Heart right ventricle (tissue), 16 donors: Measurements from ENCODE around the gene RXRA. TPM values are rescaled to one million over a fixed set of nuclear protein-coding genes. Genes with fewer than 3 reads are reported as not detected.

Experiments
- ATAC-seq, 8 donors: fragments of 200-7000 bp; cut with Tn5 transposase; one replicate each; pipeline ENCODE4 v1.9.1; 2020; ENCODE audit warnings: mild to moderate bottlenecking in 8 of 8, moderate library complexity in 8 of 8, moderate number of reproducible peaks in 1 of 8
- DNase-seq, 2 donors: peaks; one replicate each; pipeline ENCODE4 v3.0.0-alpha.2; 2020
- H3K27ac ChIP-seq, 10 donors: fragments of 200-600 bp; sonication (generic) in 2 of 10; one replicate each; pipeline versions ENCODE4 v1.5.0 to v1.8.0; 2020 to 2022; ENCODE audit warnings: mild to moderate bottlenecking in 3 of 10
- H3K27me3 ChIP-seq, 7 donors: fragments of 200-600 bp; one replicate each; pipeline ENCODE4 v1.8.0; 2021 to 2022; ENCODE audit warnings: mild to moderate bottlenecking in 2 of 7
- H3K36me3 ChIP-seq, 9 donors: fragments of 200-600 bp; sonication (generic) in 1 of 9; one replicate each; pipeline versions ENCODE4 v1.5.0 to v1.8.0; 2020 to 2022; ENCODE audit warnings: mild to moderate bottlenecking in 2 of 9
- H3K4me1 ChIP-seq, 9 donors: fragments of 200-600 bp; sonication (generic) in 1 of 9; one replicate each; pipeline versions ENCODE4 v1.5.0 to v1.8.0; 2020 to 2022; ENCODE audit warnings: mild to moderate bottlenecking in 4 of 9
- H3K4me3 ChIP-seq, 10 donors: fragments of 200-600 bp; sonication (generic) in 2 of 10; one replicate each; pipeline versions ENCODE4 v1.5.0 to v1.8.0; 2020 to 2022; ENCODE audit warnings: mild to moderate bottlenecking in 7 of 10, moderate library complexity in 2 of 10
- H3K9me3 ChIP-seq, 11 donors: fragments of 200-600 bp in 10 of 11; sonication (generic) in 2 of 11; one replicate each; pipeline versions ENCODE4 v1.5.0 to v1.8.0; 2013 to 2022; ENCODE audit warnings: mild to moderate bottlenecking in 2 of 11, control low read depth in 1 of 11, moderate library complexity in 1 of 11
- WGBS, 2 donors: extraction: QIAGEN DNeasy Blood & Tissue Kit; methylation state at CpG; one replicate each; pipeline ENCODE4 v1.1.7; 2013; ENCODE audit warnings: inconsistent platforms in 1 of 2; 5-methylcytosine and 5-hydroxymethylcytosine counted together
- intact Hi-C, 10 donors: fragments of 100-400 bp; cut with DNase I; formaldehyde crosslinking; loops; one replicate each; pipeline versions ENCODE4 v1.11.1 to v1.14.2; 2022
- polyA plus RNA-seq, 2 donors: library from polyadenylated mRNA; stranded (reverse); fragments of 200-250 nt; gene quantifications; one replicate each; pipeline ENCODE4 v1.2.3, GENCODE V29; 2013
- total RNA-seq, 10 donors: library from RNA; stranded (reverse); fragmentation: NEBNext Ultra II Directional in 3 of 10; extraction: Animal tissue kit (Norgen Biotek cat#: 25700) in 3 of 10; gene quantifications; one replicate each; pipeline versions ENCODE4 v1.2.1 to v1.2.4, GENCODE V29; 2021 to 2023
- TF ChIP-seq, protein P1 (sequence below), 9 donors: fragments of 200-600 bp; sonication (generic) in 2 of 9; IDR thresholded peaks; one replicate each; pipeline versions ENCODE4 v1.5.0 to v1.8.0; 2021 to 2022; ENCODE audit warnings: antibody characterized with exemption in 9 of 9, mild to moderate bottlenecking in 5 of 9, moderate library complexity in 1 of 9
- donor health status: Arrhythmogenic right ventricular cardiomyopathy.
- donor health status: ischemic (EF 13 %, LVEDD 7.1; RV severe dilation, severe dysfunction).
- donor health status: healthy with polysubstance abuse.
- donor health status: DM: no; HTN: yes; CAD: no.
- donor health status: DM: no; HTN: no; CAD: no.
- donor health status: ischemic (EF 25% LVEDD 6.9; RV normal size, moderate dysfunction).
- donor health status: ischemic (EF 25% LVEDD 5.7; RV mildly dilated, moderate dysfunction).
- donor health status: healthy.
- donor health status: DM: yes; HTN: yes; CAD: no.
- donor health status: Ischemic cardiomyopathy.
- donor health status: ischemic (EF 35%, LVEDD 5.7; RV mildly dilated, moderate dysfunction).
- donor health status: nonischemic (EF 11% LVEDD 7.7; RV severe dilation, severe dysfunction).
- donor health status: DM: yes; HTN: yes; CAD: no.
- donor health status: PGD.
- donor health status: ischemic (EF 29% LVEDD 5.4; RV normal size, mild dysfunction).
- donor health status: nonischemic (EF 23%, LVEDD 6.1; RV moderate dilation, normal function).

Gene RXRA
- total and polyA plus RNA-seq, 12 donors, result 22.6 to 92.3 (median 42.0) TPM

GRCh38 chr9:134375430-134376385, 49.5 kb downstream of the RXRA start:
- H3K36me3 ChIP-seq, result no peaks in the 10 kb centered on the region
- peaks cover 84 to 100% (median 100%) of the 10 kb centered on the region in 9 donors for H3K4me1 ChIP-seq
- H3K4me3 ChIP-seq, result peak overlapping the region in 7 of 10 donors; percentile 4 to 38 (median 22)
- DNase-seq, result peak; percentile 59 to 67
- no peaks in the 10 kb centered on the region for H3K9me3 ChIP-seq
- TF ChIP-seq, protein P1, sequence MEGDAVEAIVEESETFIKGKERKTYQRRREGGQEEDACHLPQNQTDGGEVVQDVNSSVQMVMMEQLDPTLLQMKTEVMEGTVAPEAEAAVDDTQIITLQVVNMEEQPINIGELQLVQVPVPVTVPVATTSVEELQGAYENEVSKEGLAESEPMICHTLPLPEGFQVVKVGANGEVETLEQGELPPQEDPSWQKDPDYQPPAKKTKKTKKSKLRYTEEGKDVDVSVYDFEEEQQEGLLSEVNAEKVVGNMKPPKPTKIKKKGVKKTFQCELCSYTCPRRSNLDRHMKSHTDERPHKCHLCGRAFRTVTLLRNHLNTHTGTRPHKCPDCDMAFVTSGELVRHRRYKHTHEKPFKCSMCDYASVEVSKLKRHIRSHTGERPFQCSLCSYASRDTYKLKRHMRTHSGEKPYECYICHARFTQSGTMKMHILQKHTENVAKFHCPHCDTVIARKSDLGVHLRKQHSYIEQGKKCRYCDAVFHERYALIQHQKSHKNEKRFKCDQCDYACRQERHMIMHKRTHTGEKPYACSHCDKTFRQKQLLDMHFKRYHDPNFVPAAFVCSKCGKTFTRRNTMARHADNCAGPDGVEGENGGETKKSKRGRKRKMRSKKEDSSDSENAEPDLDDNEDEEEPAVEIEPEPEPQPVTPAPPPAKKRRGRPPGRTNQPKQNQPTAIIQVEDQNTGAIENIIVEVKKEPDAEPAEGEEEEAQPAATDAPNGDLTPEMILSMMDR (IDR thresholded peaks at IDR 0.05), result peak in 1 of 9 donors; percentile 10
- ATAC-seq, result peak; percentile 23 to 40 (median 32)
- 16 to 21% methylated on average over 37 to 38 of the region's 38 CpGs for WGBS, 2 donors
- H3K27me3 ChIP-seq, result no peaks in the 10 kb centered on the region
- intact Hi-C loops, result loop anchor here in 6 of 10 donors (2.0 to 10.0 kb wide), 5 partner anchors 29 to 59 kb away; partner anchors contain the start of gene RXRA (in 3 of the 6)
- H3K27ac ChIP-seq, result peak overlapping the region; percentile 82 to 98 (median 90)

DNA sequence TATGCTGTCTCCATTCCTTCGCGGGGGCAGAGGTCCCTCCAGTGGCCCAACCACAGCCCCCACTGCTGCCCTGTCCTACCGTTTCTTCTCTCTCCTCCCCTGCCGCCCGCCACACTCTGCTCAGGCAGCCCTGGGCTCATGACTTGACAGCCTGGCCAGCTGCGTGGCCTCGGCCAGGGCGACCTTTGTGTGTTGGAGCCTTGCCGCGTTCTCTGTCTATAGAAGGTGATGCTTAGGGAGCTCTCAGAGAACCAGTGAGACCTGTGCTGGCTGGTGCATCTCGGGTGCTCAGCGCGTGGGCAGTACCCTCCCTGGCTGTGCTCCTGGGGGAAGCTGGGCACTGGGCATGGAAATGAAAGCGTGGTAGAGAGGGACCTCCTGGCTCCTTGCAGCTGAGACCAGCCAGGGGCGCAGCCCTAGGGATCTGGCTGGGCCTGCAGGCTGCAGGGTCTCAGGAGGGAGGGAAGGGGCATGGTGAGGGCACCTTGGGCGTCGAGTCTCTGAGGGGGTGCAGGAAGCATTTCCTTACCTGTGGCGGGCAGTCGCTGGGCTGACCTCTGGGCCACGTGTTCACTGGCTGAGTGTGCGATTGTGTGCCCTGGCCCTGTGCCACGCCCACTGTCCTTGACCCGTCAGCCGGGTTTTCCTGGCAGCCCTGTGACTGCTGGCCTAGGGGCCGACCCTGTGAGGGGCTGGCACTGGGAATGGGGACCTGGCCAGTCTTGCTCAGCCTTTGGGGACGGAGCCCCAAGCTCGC, 50.3 kb downstream of the RXRA start:
- Histone ChIP-seq H3K27me3 (no peaks in the 10 kb centered on the region), H3K4me1 (peaks cover 79 to 100% (median 100%) of the 10 kb centered on the region in 9 donors), H3K27ac (peak overlapping the region; percentile 82 to 98 (median 90)), H3K36me3 (no peaks in the 10 kb centered on the region), H3K4me3 (peak overlapping the region in 5 of 10 donors; percentile 10 to 38 (median 22)), H3K9me3 (no peaks in the 10 kb centered on the region)
- ATAC-seq, result peak in 6 of 8 donors; percentile 1 to 19 (median 6)
- intact Hi-C loops, result loop anchor here in 6 of 10 donors (2.0 to 10.0 kb wide), 5 partner anchors 28 to 58 kb away; partner anchors contain the start of gene RXRA (in 3 of the 6)
- 36 to 38% methylated on average over 27 of the region's 27 CpGs for WGBS, 2 donors
- TF ChIP-seq, protein P1 (IDR thresholded peaks at IDR 0.05), result peak in 1 of 9 donors; percentile 18
- peak in 1 of 2 donors; percentile 54 for DNase-seq

- DNase-seq (no peak), ATAC-seq (no peak)
- Histone ChIP-seq H3K4me1 (peaks cover 83 to 100% (median 100%) of the 10 kb centered on the region in 9 donors), H3K27ac (peak overlapping the region in 8 of 10 donors; percentile 83 to 98 (median 90)), H3K36me3 (no peaks in the 10 kb centered on the region), H3K4me3 (peak overlapping the region in 1 of 10 donors; percentile 10), H3K9me3 (no peaks in the 10 kb centered on the region), H3K27me3 (no peaks in the 10 kb centered on the region)
- intact Hi-C loops, result loop anchor here in 6 of 10 donors (2.0 to 10.0 kb wide), 5 partner anchors 28 to 58 kb away; partner anchors contain the start of gene RXRA (in 3 of the 6)
- WGBS, 2 donors, result 61 to 64% methylated on average over 8 of the region's 8 CpGs
- TF ChIP-seq, protein P1 (IDR thresholded peaks at IDR 0.05), result no peak
Observed at GRCh38 chr9:134377143-134377484, 50.9 kb downstream of the RXRA start.

DNA sequence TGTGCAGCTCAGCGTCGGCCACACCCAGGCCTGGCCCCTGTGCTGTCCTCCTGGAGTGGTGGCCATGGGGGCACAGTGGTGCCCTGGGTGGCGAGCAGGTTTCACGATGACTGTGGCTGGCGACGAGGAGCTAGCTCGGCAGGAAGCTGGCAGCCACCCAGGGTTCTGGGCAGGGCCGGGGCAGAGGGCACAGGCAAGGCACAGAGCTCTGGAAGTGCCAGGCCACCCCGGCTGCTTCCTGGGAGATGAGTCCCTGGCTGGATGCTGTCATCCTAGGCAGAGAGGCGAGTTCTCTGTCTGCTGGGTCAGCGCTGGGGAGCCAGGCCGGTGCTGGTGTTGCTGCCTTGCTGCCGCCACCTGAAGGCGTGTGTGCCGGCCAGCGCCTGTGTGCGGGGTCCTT, 51.7 kb downstream of the RXRA start:
- WGBS, 2 donors, result 28 to 33% methylated on average over 17 of the region's 17 CpGs
- ATAC-seq (peak in 3 of 8 donors; percentile 0 to 9 (median 5)), DNase-seq (peak; percentile 51 to 76)
- Histone ChIP-seq H3K27ac (peak overlapping the region in 9 of 10 donors; percentile 23 to 98 (median 90)), H3K27me3 (no peaks in the 10 kb centered on the region), H3K4me1 (peaks cover 85 to 100% (median 100%) of the 10 kb centered on the region in 9 donors), H3K4me3 (no peak overlapping the region), H3K9me3 (no peaks in the 10 kb centered on the region), H3K36me3 (no peaks in the 10 kb centered on the region)
- TF ChIP-seq, protein P1 (IDR thresholded peaks at IDR 0.05), result no peak
- intact Hi-C loops, result loop anchor here in 6 of 10 donors (2.0 to 10.0 kb wide), 6 partner anchors 27 to 57 kb away; partner anchors contain the start of gene RXRA (in 3 of the 6)
